ENCODE results near the gene AGFG2. TPM values are rescaled to one million over a fixed set of nuclear protein-coding genes. Genes with fewer than 3 reads are reported as not detected.
A peak's percentile ranks its signal among the peaks of the same experiment; 100 is the strongest.

The AGFG2 gene
- total and polyA plus RNA-seq, 4 donors: 37.2 to 48.8 (median 42.3) TPM

DNA sequence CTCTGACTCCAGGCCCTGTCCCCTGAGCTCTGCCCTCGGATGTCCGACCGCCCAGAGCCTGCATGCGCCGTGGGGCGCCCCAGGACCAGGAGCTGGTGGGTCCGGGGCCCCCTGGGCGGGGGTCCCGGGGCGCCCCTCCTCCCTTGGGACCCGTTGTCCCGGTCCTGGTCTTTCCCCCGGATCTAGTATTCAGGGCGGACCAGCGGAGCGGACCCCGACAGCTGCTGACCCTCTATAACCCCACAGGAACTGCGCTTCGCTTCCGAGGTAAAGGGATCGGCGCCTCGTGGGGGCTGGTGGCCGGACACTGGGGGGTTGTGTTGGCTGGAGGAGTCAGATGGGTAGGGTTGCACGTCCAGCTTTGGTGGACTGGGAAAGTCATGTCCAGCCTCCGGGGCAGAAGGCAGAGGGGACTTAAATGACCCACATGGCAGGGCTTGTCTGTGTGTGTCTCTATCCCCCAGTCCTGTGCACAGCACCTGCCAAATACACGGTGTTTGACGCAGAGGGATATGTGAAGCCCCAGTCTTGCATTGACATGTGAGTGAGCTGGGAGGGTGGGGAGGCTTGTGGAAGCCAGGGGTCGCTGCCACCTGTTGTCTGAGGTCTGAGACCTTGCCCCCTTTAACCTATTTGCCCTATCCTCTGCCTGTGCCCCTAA lies 73.9 kb downstream of the AGFG2 start:
- no peaks in the 10 kb centered on the region for H3K36me3 ChIP-seq (ENCODE audit: control insufficient read depth in 4 of 4, insufficient read depth in 3 of 4, low read depth in 1 of 4, low read length in 3 of 4)
- H3K9me3 ChIP-seq (ENCODE audit: control insufficient read depth in 4 of 4, low read length in 3 of 4): no peaks in the 10 kb centered on the region
- no peak for DNase-seq (ENCODE audit: low spot score)
- peak overlapping the region in 1 of 2 donors; percentile 97 for H3K27ac ChIP-seq (ENCODE audit: low read depth in 1 of 2, low read length in 2 of 2)
- H3K9ac ChIP-seq (ENCODE audit: low read depth in 1 of 2, low read length in 2 of 2): peak overlapping the region; percentile 24 to 67
- peak overlapping the region; percentile 29 to 68 (median 67) for H3K4me3 ChIP-seq (ENCODE audit: low read depth in 1 of 3, low read length in 3 of 3)
- H3K27me3 ChIP-seq (ENCODE audit: control insufficient read depth in 4 of 4, insufficient read depth in 4 of 4, low read length in 3 of 4): no peaks in the 10 kb centered on the region
- peaks cover 3 to 19% (median 14%) of the 10 kb centered on the region in 4 donors for H3K4me1 ChIP-seq (ENCODE audit: control insufficient read depth in 4 of 4, insufficient read depth in 4 of 4, low read length in 3 of 4)
- TF ChIP-seq GABPA (IDR thresholded peaks at IDR 0.05 in 1 of 2, conservative IDR thresholded peaks at IDR 0.05 in 1 of 2): no peak
- TF ChIP-seq HNF4G (IDR thresholded peaks at IDR 0.05): no peak
- no peak for TF ChIP-seq EGR1 (IDR thresholded peaks at IDR 0.05; ENCODE audit: low read depth in 2 of 2)
- WGBS: 8% methylated on average over 29 of the region's 29 CpGs

GRCh38 chr7:100613412-100614175 lies 74.6 kb downstream of the AGFG2 start:
- peaks cover 3 to 19% (median 14%) of the 10 kb centered on the region in 4 donors for H3K4me1 ChIP-seq (ENCODE audit: control insufficient read depth in 4 of 4, insufficient read depth in 4 of 4, low read length in 3 of 4)
- 91% methylated on average over 13 of the region's 13 CpGs for WGBS
- H3K27ac ChIP-seq (ENCODE audit: low read depth in 1 of 2, low read length in 2 of 2): no peak overlapping the region
- H3K4me3 ChIP-seq (ENCODE audit: low read depth in 1 of 3, low read length in 3 of 3): no peak overlapping the region
- TF ChIP-seq, protein P1, sequence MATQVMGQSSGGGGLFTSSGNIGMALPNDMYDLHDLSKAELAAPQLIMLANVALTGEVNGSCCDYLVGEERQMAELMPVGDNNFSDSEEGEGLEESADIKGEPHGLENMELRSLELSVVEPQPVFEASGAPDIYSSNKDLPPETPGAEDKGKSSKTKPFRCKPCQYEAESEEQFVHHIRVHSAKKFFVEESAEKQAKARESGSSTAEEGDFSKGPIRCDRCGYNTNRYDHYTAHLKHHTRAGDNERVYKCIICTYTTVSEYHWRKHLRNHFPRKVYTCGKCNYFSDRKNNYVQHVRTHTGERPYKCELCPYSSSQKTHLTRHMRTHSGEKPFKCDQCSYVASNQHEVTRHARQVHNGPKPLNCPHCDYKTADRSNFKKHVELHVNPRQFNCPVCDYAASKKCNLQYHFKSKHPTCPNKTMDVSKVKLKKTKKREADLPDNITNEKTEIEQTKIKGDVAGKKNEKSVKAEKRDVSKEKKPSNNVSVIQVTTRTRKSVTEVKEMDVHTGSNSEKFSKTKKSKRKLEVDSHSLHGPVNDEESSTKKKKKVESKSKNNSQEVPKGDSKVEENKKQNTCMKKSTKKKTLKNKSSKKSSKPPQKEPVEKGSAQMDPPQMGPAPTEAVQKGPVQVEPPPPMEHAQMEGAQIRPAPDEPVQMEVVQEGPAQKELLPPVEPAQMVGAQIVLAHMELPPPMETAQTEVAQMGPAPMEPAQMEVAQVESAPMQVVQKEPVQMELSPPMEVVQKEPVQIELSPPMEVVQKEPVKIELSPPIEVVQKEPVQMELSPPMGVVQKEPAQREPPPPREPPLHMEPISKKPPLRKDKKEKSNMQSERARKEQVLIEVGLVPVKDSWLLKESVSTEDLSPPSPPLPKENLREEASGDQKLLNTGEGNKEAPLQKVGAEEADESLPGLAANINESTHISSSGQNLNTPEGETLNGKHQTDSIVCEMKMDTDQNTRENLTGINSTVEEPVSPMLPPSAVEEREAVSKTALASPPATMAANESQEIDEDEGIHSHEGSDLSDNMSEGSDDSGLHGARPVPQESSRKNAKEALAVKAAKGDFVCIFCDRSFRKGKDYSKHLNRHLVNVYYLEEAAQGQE (IDR thresholded peaks at IDR 0.05): no peak
- TF ChIP-seq EGR1 (IDR thresholded peaks at IDR 0.05; ENCODE audit: low read depth in 2 of 2): no peak
- no peak for TF ChIP-seq RAD21 (IDR thresholded peaks at IDR 0.05)
- no peak for TF ChIP-seq FOXA1 (IDR thresholded peaks at IDR 0.05)
- TF ChIP-seq GABPA (IDR thresholded peaks at IDR 0.05 in 1 of 2, conservative IDR thresholded peaks at IDR 0.05 in 1 of 2): no peak
- TF ChIP-seq ATF3 (IDR thresholded peaks at IDR 0.05): no peak
- no peak for TF ChIP-seq HNF4G (IDR thresholded peaks at IDR 0.05)
- no peak for TF ChIP-seq ZBTB33 (IDR thresholded peaks at IDR 0.05)
- no peak for TF ChIP-seq SP1 (IDR thresholded peaks at IDR 0.05)
- TF ChIP-seq, protein P2, sequence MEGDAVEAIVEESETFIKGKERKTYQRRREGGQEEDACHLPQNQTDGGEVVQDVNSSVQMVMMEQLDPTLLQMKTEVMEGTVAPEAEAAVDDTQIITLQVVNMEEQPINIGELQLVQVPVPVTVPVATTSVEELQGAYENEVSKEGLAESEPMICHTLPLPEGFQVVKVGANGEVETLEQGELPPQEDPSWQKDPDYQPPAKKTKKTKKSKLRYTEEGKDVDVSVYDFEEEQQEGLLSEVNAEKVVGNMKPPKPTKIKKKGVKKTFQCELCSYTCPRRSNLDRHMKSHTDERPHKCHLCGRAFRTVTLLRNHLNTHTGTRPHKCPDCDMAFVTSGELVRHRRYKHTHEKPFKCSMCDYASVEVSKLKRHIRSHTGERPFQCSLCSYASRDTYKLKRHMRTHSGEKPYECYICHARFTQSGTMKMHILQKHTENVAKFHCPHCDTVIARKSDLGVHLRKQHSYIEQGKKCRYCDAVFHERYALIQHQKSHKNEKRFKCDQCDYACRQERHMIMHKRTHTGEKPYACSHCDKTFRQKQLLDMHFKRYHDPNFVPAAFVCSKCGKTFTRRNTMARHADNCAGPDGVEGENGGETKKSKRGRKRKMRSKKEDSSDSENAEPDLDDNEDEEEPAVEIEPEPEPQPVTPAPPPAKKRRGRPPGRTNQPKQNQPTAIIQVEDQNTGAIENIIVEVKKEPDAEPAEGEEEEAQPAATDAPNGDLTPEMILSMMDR (IDR thresholded peaks at IDR 0.05; ENCODE audit: low read depth, low read length, missing input control): no peak
- no peak for TF ChIP-seq NR2F2 (IDR thresholded peaks at IDR 0.05)
- TF ChIP-seq RXRA (IDR thresholded peaks at IDR 0.05): no peak
- no peak for TF ChIP-seq YY1 (IDR thresholded peaks at IDR 0.05)
- TF ChIP-seq FOXA2 (IDR thresholded peaks at IDR 0.05): no peak
- TF ChIP-seq JUND (IDR thresholded peaks at IDR 0.05): no peak
- no peak for TF ChIP-seq TAF1 (conservative IDR thresholded peaks at IDR 0.05)
- TF ChIP-seq, protein P3, sequence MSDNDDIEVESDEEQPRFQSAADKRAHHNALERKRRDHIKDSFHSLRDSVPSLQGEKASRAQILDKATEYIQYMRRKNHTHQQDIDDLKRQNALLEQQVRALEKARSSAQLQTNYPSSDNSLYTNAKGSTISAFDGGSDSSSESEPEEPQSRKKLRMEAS (IDR thresholded peaks at IDR 0.05): no peak
- TF ChIP-seq HNF4A (conservative IDR thresholded peaks at IDR 0.05): no peak
- DNase-seq (ENCODE audit: low spot score): no peak
- no peak overlapping the region for H3K9ac ChIP-seq (ENCODE audit: low read depth in 1 of 2, low read length in 2 of 2)
- H3K9me3 ChIP-seq (ENCODE audit: control insufficient read depth in 4 of 4, low read length in 3 of 4): no peaks in the 10 kb centered on the region
- no peaks in the 10 kb centered on the region for H3K36me3 ChIP-seq (ENCODE audit: control insufficient read depth in 4 of 4, insufficient read depth in 3 of 4, low read depth in 1 of 4, low read length in 3 of 4)
- H3K27me3 ChIP-seq (ENCODE audit: control insufficient read depth in 4 of 4, insufficient read depth in 4 of 4, low read length in 3 of 4): no peaks in the 10 kb centered on the region

Data from liver (tissue), 9 donors.